DND-41 (cell line): ENCODE data around the gene CENPA.

ENCODE experiments used
- ATAC-seq: fragments of 200-7000 bp; cut with Tn5 transposase; 3 replicates; pipeline ENCODE4 v1.9.1; 2021; ENCODE audit warnings: low read depth; ENCODE audit not compliant: insufficient read depth
- DNase-seq: peaks from one replicate; pipeline ENCODE4 v3.0.0-alpha.2; 2020
- H2AFZ ChIP-seq: 2 replicates; pipeline ENCODE4 v1.6.0; 2012; ENCODE audit warnings: low read depth, low read length
- H3K27ac ChIP-seq: 2 replicates; pipeline ENCODE4 v1.5.1; 2012; ENCODE audit warnings: low read length, inconsistent platforms
- H3K27me3 ChIP-seq: fragments of 200-600 bp; sonication (generic); 2 replicates; pipeline ENCODE4 v1.6.0; 2012; ENCODE audit warnings: low read length, mild to moderate bottlenecking, inconsistent platforms; ENCODE audit not compliant: insufficient read depth, poor library complexity
- H3K36me3 ChIP-seq: 2 replicates; pipeline ENCODE4 v1.5.1; 2012; ENCODE audit warnings: low read length, inconsistent platforms; ENCODE audit not compliant: insufficient read depth
- H3K4me1 ChIP-seq: 2 replicates; pipeline ENCODE4 v1.5.1; 2012; ENCODE audit warnings: mild to moderate bottlenecking, low read length; ENCODE audit not compliant: insufficient read depth
- H3K4me2 ChIP-seq: 2 replicates; pipeline ENCODE4 v1.6.0; 2012; ENCODE audit warnings: mild to moderate bottlenecking, moderate library complexity, low read length, inconsistent platforms; ENCODE audit not compliant: insufficient read depth
- H3K4me3 ChIP-seq, 2 experiments: fragments of 200-600 bp in 1 of 2; shearing (Covaris generic) in 1 of 2; 2 replicates each; pipeline ENCODE4 v1.5.1; 2012 to 2016; ENCODE audit warnings: inconsistent platforms in 2 of 2, low read length in 2 of 2, mild to moderate bottlenecking in 2 of 2, low read depth in 1 of 2, moderate library complexity in 1 of 2
- H3K79me2 ChIP-seq: 2 replicates; pipeline ENCODE4 v1.6.0; 2012; ENCODE audit warnings: low read length, inconsistent platforms; ENCODE audit not compliant: insufficient read depth
- H3K9ac ChIP-seq: 2 replicates; pipeline ENCODE4 v1.6.0; 2012; ENCODE audit warnings: low read depth, mild to moderate bottlenecking, inconsistent platforms, low read length, moderate library complexity
- H3K9me3 ChIP-seq: 2 replicates; pipeline ENCODE4 v1.5.1; 2012; ENCODE audit warnings: low read length, moderate library complexity, mild to moderate bottlenecking, inconsistent platforms; ENCODE audit not compliant: insufficient read depth, severe bottlenecking
- H4K20me1 ChIP-seq: 2 replicates; pipeline ENCODE4 v1.6.0; 2012; ENCODE audit warnings: low read length; ENCODE audit not compliant: insufficient read depth
- EZH2 ChIP-seq: IDR thresholded peaks from 3 replicates; pipeline ENCODE4 v1.6.1; 2012; ENCODE audit warnings: borderline replicate concordance, low read depth, mild to moderate bottlenecking, moderate library complexity, low read length, inconsistent platforms; ENCODE audit not compliant: severe bottlenecking
- TF ChIP-seq, protein P1 (sequence below): IDR thresholded peaks from 2 replicates; pipeline ENCODE4 v1.5.1; 2012; ENCODE audit warnings: borderline replicate concordance, low read length, moderate library complexity, mild to moderate bottlenecking; ENCODE audit not compliant: poor library complexity, severe bottlenecking; ENCODE audit errors: extremely low read depth

Gene CENPA

DNA sequence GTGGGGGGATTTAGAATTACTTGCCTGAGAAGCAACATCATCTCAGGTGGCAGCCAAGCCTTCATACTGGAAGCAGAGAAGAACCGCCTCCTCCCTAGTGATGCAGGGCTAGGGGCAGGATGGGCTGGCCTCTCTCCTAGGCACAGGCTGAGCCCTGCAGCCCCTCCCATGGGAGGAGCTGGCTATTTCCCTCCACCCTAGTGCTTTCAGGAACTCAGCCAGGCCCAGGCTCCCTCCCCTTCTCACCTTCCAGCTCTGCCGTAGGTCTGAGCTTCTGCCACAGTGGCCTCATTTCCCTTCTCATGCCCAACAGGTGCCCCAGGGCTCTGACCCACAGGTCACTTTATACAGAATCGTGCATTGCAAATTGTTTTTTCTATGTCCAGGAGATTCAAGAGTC, 31.0 kb downstream of the CENPA start:
- H3K27ac ChIP-seq, result no peak overlapping the region
- DNase-seq, result no peak
- TF ChIP-seq, protein P1, sequence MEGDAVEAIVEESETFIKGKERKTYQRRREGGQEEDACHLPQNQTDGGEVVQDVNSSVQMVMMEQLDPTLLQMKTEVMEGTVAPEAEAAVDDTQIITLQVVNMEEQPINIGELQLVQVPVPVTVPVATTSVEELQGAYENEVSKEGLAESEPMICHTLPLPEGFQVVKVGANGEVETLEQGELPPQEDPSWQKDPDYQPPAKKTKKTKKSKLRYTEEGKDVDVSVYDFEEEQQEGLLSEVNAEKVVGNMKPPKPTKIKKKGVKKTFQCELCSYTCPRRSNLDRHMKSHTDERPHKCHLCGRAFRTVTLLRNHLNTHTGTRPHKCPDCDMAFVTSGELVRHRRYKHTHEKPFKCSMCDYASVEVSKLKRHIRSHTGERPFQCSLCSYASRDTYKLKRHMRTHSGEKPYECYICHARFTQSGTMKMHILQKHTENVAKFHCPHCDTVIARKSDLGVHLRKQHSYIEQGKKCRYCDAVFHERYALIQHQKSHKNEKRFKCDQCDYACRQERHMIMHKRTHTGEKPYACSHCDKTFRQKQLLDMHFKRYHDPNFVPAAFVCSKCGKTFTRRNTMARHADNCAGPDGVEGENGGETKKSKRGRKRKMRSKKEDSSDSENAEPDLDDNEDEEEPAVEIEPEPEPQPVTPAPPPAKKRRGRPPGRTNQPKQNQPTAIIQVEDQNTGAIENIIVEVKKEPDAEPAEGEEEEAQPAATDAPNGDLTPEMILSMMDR, result no peak
- no peaks in the 10 kb centered on the region for H3K36me3 ChIP-seq
- H3K4me3 ChIP-seq, result no peak overlapping the region
- no peaks in the 10 kb centered on the region for H3K9me3 ChIP-seq
- no peak overlapping the region for H3K4me2 ChIP-seq
- no peaks in the 10 kb centered on the region for H3K4me1 ChIP-seq
- no peak overlapping the region for H3K9ac ChIP-seq
- no peaks in the 10 kb centered on the region for H3K79me2 ChIP-seq
- peak; percentile 59 for ATAC-seq
- H2AFZ ChIP-seq, result no peak overlapping the region
- H3K27me3 ChIP-seq, result peaks cover 12% of the 10 kb centered on the region
- H4K20me1 ChIP-seq, result no peaks in the 10 kb centered on the region

DNA sequence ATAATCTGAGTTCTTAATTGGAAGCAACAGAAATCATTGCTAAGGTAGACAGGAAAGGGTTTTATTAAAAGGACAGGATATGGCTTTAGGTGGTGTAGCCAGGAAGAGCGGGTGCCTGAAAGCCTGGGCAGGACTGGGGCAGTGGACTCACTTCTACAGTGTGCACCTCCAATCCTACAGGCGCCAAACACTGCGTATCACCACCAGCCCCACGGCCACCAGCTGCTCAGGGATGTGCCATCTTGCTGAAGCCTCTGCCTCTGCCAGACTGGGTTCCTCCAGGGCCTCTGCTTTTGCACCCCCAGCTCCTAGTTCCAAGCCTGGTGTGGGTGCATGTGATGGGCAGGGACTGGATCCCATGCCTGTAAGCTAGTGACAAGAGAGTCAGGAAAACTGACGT, 32.4 kb downstream of the CENPA start:
- TF ChIP-seq EZH2, result no peak
- TF ChIP-seq, protein P1, result no peak
- Histone ChIP-seq H3K4me2 (no peak overlapping the region), H3K9me3 (no peaks in the 10 kb centered on the region), H3K36me3 (no peaks in the 10 kb centered on the region), H3K27me3 (peaks cover 12% of the 10 kb centered on the region), H3K4me3 (no peak overlapping the region), H3K27ac (no peak overlapping the region), H3K9ac (no peak overlapping the region), H2AFZ (no peak overlapping the region), H3K79me2 (no peaks in the 10 kb centered on the region), H4K20me1 (no peaks in the 10 kb centered on the region), H3K4me1 (no peaks in the 10 kb centered on the region)
- ATAC-seq (no peak), DNase-seq (no peak)

DNA sequence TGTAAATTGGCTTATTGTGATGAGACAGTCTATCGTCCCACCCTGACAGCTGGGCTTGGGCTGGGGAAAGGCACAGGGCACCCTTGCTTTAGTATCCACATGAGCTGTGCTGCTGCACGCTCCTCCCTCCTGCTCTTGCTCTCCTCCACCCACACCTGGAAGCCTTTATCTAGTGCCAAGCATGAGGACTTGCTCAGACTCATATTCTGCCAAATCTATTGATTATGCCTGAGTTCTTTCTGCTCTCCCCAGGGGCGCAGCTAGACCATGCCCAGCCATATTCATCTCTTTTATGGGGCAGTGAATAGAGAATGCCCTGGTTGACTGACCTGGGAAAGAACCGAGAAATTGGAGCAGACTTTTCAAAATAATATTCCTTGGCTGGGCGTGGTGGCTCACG, 33.1 kb downstream of the CENPA start:
- no peak for ATAC-seq
- H3K79me2 ChIP-seq, result no peaks in the 10 kb centered on the region
- H4K20me1 ChIP-seq, result no peaks in the 10 kb centered on the region
- no peak for TF ChIP-seq EZH2
- TF ChIP-seq, protein P1, result no peak
- H3K9me3 ChIP-seq, result no peaks in the 10 kb centered on the region
- H3K36me3 ChIP-seq, result no peaks in the 10 kb centered on the region
- DNase-seq, result no peak
- no peak overlapping the region for H3K4me2 ChIP-seq
- peaks cover 12% of the 10 kb centered on the region for H3K27me3 ChIP-seq
- H2AFZ ChIP-seq, result no peak overlapping the region
- no peak overlapping the region for H3K9ac ChIP-seq
- no peaks in the 10 kb centered on the region for H3K4me1 ChIP-seq
- no peak overlapping the region for H3K27ac ChIP-seq
- no peak overlapping the region for H3K4me3 ChIP-seq

DNA sequence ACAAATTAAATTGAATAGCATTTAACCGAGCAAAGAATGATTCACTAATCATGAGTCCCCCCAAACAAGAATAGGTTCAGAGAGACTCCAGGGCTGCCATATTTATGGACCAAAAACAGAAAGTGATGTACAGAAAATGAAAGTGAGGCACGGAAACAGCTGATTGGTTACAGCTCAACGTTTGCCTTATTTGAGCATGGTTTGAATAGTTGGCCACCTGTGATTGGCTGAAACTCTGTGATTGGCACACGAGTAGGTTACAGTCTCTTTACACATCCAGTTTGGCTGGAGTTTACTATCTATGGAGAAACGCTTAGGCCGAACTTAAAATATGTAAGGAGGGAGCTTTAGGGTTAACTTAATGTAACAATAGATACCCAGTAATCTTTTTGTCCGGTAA, 35.1 kb downstream of the CENPA start:
- Histone ChIP-seq H2AFZ (no peak overlapping the region), H4K20me1 (no peaks in the 10 kb centered on the region), H3K9ac (no peak overlapping the region), H3K9me3 (no peaks in the 10 kb centered on the region), H3K4me2 (no peak overlapping the region), H3K4me1 (no peaks in the 10 kb centered on the region), H3K27me3 (peaks cover 12% of the 10 kb centered on the region), H3K36me3 (no peaks in the 10 kb centered on the region), H3K79me2 (no peaks in the 10 kb centered on the region), H3K27ac (no peak overlapping the region), H3K4me3 (no peak overlapping the region)
- DNase-seq (no peak), ATAC-seq (no peak)
- no peak for TF ChIP-seq EZH2
- TF ChIP-seq, protein P1, result no peak
